GM18868 (cell line): ENCODE data around the gene COX19.

Experiments
- ATAC-seq: cut with Tn5 transposase; IDR thresholded peaks from one replicate; pipeline ENCODE4 v1.9.1; 2021; ENCODE audit warnings: mild to moderate bottlenecking, moderate library complexity; ENCODE audit not compliant: unreplicated experiment

Gene COX19, protein sequence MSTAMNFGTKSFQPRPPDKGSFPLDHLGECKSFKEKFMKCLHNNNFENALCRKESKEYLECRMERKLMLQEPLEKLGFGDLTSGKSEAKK

DNA sequence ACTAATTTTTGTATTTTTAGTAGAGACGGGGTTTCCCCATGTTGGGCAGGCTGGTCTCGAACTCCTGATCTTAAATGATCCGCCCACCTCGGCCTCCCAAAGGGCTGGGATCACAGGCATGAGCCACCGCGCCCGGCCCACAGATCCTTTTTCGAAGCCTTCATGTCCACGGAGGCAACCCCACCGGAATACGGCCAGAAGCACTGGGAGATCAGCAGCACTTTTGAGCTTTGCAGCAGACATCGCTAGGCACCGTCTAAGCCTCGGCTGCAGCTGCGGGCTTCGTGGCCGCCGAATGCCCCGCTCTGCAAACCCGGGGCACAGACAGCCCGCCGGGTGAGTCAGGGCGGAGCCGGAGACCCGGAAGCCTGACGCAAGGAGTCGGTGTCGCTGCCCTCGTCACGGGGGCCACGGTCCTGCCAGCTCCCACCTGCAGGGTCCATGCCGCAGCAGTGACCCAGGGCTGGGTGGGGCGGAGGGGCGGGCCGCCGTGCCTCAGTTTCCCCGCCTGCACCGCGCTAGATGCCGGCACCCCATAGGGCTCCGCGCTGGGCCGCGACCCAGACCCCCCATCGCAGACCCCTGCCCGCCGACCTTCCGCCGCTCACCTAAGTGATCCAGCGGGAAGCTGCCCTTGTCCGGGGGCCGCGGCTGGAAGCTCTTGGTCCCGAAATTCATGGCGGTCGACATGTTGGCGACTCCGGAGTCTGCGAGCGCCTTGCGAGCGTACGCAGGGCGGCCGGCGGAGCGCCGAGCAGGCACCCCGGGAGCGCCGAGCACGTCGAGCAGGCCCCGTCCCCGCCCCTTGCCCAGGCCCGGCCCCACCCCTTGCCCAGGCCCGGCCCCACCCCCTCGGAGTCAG, at the start of gene COX19:
TSS of gene COX19 (minus strand) at position 730 of the 862 bp plus-strand sequence. CDS start at position 690, 40 bp downstream.
- ATAC-seq, result peak; percentile 81

DNA sequence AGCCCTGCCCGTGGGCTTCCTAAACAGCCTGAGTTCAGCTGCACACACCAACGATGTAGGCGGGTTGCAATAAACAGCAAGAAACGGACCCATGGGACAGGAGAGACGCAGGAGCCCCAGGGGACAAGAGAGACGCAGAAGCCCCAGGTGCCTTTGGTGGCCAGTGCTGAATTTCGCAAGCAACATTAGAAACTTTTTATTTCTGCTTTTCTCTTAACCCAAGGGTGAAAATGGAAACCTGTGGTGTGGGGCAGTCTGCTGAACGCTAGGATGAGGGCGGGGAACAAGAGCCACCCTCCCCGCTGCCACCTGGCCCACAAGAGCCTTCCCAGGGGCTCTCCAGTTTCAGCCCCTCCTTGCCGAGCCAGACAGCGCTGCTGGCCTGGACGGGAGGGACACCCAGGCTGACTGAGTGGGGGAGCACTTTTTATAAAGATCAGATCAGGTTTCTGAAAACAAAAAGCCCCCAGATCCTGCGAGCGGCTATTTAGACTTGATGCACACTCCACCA, 49.0 kb upstream of the COX19 start:
- ATAC-seq, result peak; percentile 54

DNA sequence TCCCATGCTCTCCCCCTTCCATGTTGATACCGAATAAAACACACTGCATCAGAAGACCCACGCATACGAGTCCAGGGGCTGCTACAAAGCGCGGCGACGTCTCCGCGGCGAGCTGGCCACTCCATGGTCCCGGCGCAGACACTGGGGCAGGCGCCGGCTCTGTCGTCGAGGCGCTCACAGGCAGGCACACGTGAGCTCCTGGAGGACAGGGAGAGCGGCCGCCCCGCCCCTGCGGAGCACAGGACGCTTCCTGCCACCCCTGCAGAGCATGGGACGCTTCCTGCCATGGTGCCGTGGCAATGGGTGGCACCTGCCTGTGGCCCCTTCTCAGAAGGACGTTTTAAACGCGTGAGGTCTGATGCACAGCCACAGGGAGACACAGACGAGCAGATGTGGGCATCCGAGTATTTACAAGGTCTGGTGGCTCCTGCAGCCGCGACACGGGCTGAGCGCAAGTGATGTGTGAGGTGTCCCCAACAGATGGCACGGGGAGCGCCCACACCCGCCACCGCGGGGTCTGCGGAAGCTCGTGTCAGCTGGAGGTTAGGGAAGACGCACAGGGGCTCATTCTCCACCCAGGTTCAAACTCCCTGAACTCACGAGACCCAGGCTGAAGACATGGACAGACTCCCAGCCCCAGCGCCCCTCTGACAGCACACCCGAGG, 47.6 kb upstream of the COX19 start:
- ATAC-seq, result no peak

DNA sequence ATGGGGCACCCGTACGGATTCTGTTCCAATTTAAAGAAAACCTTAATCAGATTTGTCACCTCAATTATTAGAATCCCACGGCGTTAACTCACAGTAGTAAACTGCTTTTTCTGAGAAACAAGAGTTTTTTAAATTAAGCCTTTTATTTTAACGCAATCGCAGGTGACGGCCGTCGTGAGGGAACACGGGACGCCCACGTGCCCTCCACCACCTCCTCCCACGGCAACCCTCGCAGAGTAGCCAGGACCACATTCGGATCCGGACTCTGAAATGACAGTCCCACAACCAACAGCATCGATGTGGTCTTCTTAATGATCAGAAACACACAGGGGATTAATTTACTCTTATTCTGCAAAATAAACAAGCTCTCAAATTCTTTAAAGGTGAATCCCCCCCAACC, 47.0 kb upstream of the COX19 start:
- ATAC-seq, result no peak

DNA sequence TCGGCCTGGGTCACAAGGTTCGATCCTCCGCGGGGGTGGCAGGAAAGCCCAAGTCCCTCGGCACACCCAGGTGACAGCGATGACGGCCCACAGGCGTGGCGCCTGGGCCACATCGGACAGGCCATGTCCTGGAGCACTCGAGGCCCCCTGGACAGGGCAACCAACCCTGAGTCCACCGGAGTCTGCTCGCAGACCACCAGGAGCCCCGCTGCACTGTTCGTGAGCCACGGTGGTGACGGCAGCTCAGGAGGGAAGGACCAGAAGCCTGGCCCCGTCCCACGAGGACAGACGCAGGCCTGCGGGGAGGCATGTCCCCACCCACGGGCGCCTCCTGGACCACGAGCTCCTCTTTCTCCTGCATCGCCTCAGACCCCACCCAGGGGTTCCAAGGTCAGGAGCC, 46.6 kb upstream of the COX19 start:
- no peak for ATAC-seq

DNA sequence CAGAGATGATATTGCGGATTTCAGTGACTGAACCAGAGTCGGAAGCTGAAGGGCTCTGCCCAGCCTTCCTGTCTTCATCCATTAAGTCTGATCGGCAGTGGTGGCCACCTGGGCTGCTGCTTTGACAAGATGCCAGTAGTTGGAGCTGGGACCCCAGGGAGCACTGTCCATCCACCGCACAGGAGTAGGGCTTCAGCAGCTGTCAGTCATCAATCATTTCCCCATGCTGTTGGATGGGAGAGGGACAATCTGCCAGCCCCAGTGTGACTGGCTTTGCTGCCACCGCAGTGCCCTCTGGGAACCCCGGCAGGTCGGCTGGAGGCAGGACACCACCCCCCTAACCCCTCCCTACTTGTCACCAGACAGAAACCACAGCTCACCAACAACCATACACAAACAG, 46.0 kb upstream of the COX19 start:
- no peak for ATAC-seq

DNA sequence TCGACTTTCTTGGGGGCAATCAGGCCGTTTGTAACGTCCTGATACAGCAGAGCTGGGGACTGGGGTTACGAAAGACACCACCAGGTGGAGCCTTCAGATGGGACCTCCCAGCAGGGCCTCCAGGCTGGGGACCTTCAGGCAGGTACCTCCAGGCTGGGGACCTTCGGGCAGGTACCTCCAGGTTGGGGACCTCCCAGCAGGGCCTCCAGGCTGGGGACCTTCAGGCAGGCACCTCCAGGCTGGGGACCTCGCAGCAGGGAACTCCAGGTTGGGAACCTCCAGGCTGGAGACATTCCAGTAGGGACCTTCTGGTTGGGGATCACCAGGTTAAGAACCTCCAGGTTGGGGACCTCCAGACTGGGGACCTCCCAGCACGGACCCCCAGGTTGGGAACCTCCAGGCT, 45.5 kb upstream of the COX19 start:
- ATAC-seq, result no peak

DNA sequence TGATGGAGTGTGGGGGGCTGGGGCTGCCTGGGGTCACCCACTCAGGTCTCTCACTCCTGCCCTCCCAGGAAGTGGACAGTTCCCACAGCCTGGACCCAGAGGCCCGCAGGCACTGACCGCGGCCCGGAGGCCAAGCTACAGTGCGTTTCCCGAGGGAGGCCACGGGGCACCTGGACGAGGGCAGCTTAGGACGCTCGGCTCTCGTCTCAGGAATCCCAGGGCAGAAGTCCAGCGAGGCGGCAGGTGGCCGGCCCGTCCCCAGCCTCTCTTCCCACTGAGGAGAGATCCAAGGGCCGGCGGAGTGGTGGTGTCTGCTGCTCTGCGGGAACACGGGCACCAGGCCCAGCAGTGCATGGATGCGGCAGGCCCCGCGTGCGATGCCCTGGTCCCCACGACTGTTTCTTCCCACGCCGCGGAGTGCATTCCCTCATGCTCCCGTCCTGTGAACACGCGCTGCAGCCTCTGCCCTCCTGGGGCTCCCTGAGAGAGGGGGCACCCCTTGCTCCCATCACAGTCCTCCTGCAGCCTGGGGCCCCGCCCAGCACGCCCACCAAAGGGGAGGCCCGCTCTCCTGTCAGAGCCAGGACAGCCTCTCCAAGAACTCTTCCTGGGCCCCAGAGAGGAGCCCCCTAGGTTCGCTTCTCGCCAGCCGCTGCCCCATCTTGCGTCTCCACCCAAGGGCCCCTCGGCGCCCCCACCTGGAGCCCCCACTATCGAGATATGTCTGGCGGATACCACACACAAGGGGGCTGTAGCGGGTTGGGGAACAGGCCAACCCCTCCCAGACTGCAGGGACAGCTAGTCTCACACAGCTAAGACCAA, 44.7 kb upstream of the COX19 start:
- ATAC-seq, result no peak

DNA sequence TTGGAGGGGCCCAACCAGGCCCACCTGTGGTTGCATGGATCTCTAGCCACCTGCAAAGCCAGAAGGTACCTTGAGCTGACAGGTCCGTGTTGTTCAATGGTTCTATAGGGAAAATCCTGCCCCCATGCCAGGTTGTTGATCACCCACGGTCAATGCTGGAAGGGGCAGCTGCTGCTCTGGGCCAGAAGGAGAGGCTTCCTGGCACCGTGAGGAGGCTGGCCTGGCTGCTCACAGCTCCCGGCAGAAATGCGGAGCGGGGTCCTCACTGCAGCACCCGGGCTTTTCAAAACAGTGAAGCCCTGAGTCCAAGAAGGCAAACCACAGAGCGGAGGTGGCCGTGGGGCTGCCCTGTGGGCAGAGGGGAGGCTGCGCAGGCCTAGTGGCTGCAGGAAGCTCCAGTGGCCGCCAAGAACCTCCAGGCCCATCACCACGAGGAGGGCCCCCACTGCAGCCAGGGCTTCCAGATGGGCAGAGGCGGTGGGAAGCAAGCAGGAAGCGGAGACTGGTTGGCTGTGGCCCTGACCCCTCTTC, 44.0 kb upstream of the COX19 start:
- ATAC-seq, result no peak

DNA sequence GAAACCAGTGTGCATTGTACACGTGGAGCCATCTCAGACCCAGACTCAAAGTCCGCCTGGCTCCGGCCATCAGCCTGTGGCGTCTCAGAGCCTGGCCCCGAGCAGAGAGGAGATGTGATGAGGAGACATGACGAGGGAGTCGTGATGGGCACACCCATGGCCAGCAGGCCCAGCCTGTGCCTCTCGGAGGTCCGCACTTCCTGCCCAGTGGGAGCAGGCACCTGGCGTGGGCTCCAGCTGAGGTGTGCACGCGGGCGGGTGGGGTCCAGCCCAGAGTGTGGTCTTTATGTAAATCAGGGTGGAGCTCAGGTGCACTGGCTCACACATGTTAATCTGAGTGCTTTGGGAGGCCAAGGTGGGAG, 43.0 kb upstream of the COX19 start:
- no peak for ATAC-seq

DNA sequence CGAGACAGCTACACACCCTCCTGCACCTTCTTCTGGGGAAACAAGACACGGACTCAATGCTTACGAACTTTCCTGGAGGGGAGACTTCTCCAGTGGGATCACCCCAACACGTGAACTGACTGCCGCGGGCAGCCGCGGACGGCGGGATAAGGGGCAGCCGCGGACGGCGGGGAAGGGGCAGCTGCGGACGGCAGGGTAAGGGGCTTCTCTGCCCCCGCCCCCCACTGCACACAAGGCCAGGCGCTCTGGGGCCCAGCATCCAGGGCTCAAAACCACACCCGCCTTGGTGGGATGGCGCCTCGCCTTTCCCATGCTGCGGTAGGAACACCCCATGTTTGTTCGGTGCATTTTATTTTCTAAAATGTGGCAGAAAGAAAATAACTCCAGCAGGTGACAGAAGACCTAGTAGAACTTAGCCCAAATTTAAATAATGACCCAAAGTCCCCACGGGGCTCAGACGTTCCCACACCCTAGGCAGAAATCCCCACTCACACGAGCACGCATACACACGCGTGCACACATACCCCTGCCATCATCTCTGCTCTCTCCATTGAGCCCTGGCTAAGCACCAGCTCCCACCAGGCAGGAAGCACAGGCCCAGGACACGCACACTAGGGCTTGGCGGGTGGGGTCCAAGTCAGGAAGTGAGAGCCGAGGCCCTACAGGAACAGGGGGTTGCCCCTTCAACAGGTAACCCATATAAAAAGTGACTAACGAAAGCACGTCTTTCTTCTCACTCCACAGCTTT, 42.4 kb upstream of the COX19 start:
- no peak for ATAC-seq

DNA sequence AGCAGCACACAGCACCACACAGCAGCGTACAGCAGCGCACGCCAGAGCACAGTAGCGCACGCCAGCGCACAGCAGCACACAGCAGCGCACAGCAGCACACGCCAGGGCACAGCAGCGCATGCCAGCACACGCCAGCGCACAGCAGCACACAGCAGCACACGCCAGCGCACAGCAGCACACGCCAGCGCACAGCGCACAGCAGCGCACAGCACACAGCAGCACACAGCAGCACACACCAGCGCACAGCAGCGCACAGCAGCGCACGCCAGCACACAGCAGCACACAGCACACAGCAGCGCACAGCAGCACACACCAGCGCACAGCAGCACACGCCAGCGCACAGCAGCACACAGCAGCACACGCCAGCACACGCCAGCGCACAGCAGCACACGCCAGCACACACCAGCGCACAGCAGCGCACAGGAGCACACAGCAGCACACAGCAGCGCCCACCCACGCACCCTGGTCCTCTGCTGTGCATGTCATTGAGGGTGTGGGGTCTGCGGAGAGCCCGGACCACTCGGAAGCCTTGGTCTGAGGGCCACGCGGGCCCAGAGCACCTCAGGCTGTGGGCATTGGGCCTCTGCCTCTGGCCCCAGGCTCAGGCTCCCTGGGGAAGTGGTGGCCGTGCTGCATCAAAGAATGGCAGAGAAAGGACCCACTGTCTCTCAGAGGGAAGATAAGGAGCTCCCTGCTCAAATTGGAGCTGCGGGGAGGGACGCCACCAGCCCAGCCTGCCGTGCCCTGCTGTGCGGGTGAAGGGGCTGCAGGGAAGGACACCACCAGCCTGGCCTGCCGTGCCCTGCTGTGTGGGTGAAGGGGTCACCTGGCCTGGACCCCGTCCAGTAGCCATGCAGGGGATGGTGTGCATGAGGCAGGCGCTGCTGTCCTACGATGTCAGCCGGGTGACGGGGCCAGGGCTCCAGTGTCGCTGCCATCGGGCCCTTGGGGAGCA, 41.5 kb upstream of the COX19 start:
- ATAC-seq, result no peak

DNA sequence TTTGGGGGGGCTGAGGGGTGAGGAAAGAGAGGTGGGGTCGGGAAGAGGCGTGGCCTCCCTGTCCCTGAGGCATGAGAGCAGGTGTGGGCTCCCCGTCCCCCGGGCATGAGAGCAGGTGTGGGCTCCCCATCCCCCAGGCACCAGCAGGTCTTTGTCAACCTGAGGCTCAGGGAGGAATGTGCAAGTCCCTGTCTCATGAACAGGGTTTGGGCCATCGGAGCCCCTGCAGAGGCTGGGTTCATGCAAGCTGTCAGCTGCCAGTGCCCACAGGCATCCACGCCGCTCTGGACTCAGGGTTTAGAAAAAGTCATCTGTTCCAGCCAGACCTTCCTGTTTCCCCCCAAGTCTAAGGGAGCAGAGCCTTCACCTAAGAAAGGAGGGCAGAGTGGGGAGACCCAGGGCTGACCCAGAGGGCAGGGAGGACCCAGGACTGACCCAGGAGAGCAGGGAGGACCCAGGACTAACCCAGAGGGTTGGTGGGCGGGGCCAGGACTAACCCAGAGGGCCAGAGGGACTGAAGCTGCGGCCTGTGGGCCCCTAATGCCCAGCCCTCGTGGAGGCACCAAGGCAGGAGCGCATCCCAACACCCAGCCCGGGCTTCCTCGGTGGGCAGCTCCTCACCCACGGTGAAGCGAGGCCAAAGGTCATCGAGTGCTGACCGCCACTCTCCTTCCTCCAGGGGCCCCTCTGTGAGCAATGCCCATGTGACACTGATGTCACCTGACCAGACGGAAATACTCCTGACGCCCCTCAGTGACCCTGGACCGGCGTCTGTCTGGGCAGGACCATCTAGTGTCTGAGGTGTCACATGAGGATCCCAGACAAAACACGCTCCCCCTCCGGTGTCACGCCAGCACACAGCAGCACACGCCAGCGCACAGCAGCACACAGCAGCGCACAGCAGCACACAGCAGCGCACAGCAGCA, 40.1 kb upstream of the COX19 start:
- no peak for ATAC-seq

DNA sequence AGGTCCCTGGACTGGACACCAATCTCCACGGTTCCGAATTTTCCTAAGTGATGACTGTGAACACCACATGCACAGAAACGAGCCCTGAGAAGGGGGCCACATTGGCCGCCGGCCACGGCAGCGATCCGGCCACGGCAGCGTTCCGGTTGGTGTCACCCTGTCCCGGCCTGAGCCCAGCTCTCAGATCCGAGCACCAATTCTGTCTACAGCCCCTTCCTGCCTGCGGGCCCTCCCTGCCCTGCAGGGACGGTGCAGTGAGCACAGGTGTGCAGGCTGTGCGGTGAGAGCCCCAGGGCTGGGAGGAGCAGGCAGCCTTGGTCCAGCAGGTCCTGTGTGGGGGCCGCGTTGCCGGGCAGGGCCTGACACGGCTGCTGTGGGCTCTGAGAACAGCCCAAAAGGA, 39.3 kb upstream of the COX19 start:
- ATAC-seq, result no peak

DNA sequence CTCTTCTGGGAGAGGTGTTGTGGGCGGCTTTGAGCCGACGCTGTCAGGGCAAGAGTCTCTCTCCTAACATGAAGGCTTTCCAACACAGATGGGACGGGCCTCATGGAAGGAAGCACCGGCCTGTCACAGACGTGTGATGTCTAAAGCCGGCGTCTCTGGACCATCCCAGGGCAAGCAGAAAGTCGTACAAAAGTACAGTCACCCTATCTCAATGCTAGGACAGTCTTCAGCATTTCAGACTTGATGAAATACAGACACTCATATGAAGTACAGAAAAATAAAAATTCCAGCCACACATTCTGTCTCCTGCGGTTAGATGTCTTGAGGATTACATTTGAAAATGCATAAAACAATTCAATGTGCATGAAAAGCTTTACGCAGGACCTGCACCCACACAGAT, 38.2 kb upstream of the COX19 start:
- no peak for ATAC-seq

DNA sequence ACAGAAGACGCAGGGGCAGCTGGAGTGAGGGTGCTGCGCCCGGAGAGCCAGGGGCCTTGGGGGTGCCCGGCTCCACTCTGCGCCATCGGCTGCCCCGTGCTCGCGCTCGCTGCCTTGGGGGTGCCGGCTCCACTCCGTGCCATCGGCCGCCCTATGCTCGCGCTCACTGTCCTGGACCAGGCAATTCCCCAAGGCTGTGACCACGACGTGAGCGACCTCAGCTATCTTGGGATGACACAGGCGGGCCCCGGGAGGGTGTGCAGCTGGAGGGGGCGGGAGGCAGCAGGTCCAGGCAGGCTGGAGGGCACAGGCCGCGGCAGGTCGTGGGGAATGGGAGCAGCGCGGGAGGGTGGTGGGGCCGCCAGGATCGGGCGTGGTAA, 37.4 kb upstream of the COX19 start:
- no peak for ATAC-seq

DNA sequence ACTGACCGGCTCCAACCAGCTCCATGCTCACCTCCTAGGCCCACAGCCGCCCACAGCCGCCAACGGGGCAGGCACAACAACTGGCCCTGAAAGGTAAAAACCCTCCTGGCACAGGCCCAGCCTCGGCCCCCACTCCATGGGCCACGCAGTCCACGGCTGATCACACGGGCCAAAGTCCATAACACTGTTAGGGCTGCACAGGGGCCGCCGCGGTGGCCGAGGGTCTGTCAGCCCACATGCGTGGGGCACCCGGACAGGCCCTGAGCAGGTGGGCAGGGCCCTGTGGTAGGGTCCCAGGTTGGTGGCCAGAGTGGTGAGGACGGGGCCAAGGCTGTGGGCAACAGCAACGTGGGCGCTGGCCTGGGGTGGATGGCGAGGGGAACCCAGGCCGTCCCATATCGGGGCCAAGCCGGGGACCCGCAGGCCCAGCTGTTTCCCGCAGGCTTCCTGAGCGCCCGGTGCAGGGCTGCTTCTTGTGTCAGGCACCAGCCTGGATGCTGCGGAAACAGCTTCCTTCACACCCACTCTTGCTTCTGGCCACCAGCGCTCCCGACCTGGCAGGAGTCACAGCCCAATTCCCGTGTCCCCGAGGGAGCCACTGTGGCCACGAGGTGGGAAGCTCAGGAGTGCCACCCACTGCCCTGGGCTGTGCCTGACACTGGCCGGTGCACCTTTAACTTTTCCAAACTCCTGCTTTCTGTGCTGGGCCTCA, 36.8 kb upstream of the COX19 start:
- no peak for ATAC-seq
